ENCODE measurements around the gene RSPH1. TPM values are rescaled to one million over a fixed set of nuclear protein-coding genes. Genes with fewer than 3 reads are reported as not detected.

Gene RSPH1
- total and polyA plus RNA-seq, 2 of the 4 experiments (the other 2 are of a cell fraction), result not detected

GRCh38 chr21:42526379-42526727 is 30.3 kb upstream of the RSPH1 start:
- H4K8ac ChIP-seq (ENCODE audit: low read depth in 2 of 2, low read length in 2 of 2), result no peak overlapping the region
- H4K91ac ChIP-seq (ENCODE audit: insufficient read depth, low read depth, low read length), result no peak overlapping the region
- intact Hi-C loops (cut with micrococcal nuclease) (no loop called here), in situ Hi-C loops (cut with MboI; ENCODE audit: low sequenced_read_pairs) (no loop called here), dilution Hi-C loops (cut with HindIII; ENCODE audit: low sequenced_read_pairs, unreplicated experiment) (no loop called here)
- H3K23ac ChIP-seq (ENCODE audit: low read depth, low read length), result no peak overlapping the region
- POLR2A ChIA-PET (ENCODE audit: unreplicated experiment), result no interaction called here
- no peak overlapping the region for H2BK5ac ChIP-seq (ENCODE audit: low read depth, low read length, poor library complexity, severe bottlenecking)
- H3K18ac ChIP-seq (ENCODE audit: low read depth, low read length), result no peak overlapping the region
- no peak for ATAC-seq (ENCODE audit: low read depth)
- H3K9me3 ChIP-seq (ENCODE audit: control insufficient read depth, insufficient read depth, low read length), result no peaks in the 10 kb centered on the region
- no peak overlapping the region for H3K4me3 ChIP-seq (ENCODE audit: insufficient read depth, low read depth, low read length)
- no peak overlapping the region for H2AK5ac ChIP-seq (ENCODE audit: low read depth, low read length)
- no peak overlapping the region for H3K14ac ChIP-seq (replicated peaks; ENCODE audit: low read depth, low read length)
- H3K9me1 ChIP-seq (ENCODE audit: insufficient read depth, low read length), result no peaks in the 10 kb centered on the region
- H4K20me1 ChIP-seq (ENCODE audit: insufficient read depth, low read length), result no peaks in the 10 kb centered on the region; the same call in 1 of the 2 replicates
- H3K9ac ChIP-seq (ENCODE audit: low read depth, low read length), result no peak overlapping the region
- H3K4me2 ChIP-seq (ENCODE audit: low read depth, low read length), result no peak overlapping the region
- no TSS peak for BruUV-seq (replicated peaks)
- no peak overlapping the region for H2BK120ac ChIP-seq (ENCODE audit: low read depth, low read length)
- H2BK20ac ChIP-seq (ENCODE audit: low read depth, low read length), result no peak overlapping the region
- H3K27me3 ChIP-seq (ENCODE audit: control insufficient read depth, insufficient read depth, low read length), result peaks cover 14% of the 10 kb centered on the region; the same call in 1 of the 2 replicates
- no peak overlapping the region for H2AK9ac ChIP-seq (replicated peaks; ENCODE audit: low read depth, low read length, poor library complexity)
- H2AFZ ChIP-seq (replicated peaks; ENCODE audit: low read length, poor library complexity), result no peak overlapping the region
- no peaks in the 10 kb centered on the region for H3K36me3 ChIP-seq (ENCODE audit: control insufficient read depth, insufficient read depth, low read length)
- WGBS, 2 experiments (ENCODE audit: extremely low coverage in 2 of 2, insufficient read length in 1 of 2), result 19% methylated on average over 3 of the region's 9 CpGs; no CpG with 5 or more reads in 1 of the 2 experiments
- TF ChIP-seq USF2 (IDR thresholded peaks at IDR 0.05; ENCODE audit: low read depth, low read length) (no peak), MAZ (IDR thresholded peaks at IDR 0.05; ENCODE audit: borderline replicate concordance, low read depth, low read length) (no peak), FOS (IDR thresholded peaks at IDR 0.05; ENCODE audit: low read depth, low read length) (no peak), NFE2L2 (IDR thresholded peaks at IDR 0.05; ENCODE audit: low read depth, low read length) (no peak), BHLHE40 (IDR thresholded peaks at IDR 0.05; ENCODE audit: low read depth, low read length) (no peak), RFX5 (IDR thresholded peaks at IDR 0.05; ENCODE audit: low read depth, low read length) (no peak), MXI1 (IDR thresholded peaks at IDR 0.05; ENCODE audit: borderline replicate concordance, low read depth, low read length) (no peak), CTCF (conservative IDR thresholded peaks at IDR 0.05; ENCODE audit: low read depth, low read length) (no peak), MAFK (IDR thresholded peaks at IDR 0.05; ENCODE audit: low read depth, low read length) (no peak), SMC3 (IDR thresholded peaks at IDR 0.05; ENCODE audit: low read depth, low read length) (no peak), POLR2A (IDR thresholded peaks at IDR 0.05; ENCODE audit: low read depth, low read length) (no peak), CEBPB (IDR thresholded peaks at IDR 0.05; ENCODE audit: low read depth, low read length) (no peak), CHD1 (IDR thresholded peaks at IDR 0.05; ENCODE audit: low read depth, low read length) (no peak), RCOR1 (IDR thresholded peaks at IDR 0.05; ENCODE audit: insufficient replicate concordance, low read length) (no peak), ELK1 (IDR thresholded peaks at IDR 0.05; ENCODE audit: borderline replicate concordance, low read depth, low read length) (no peak), RAD21 (IDR thresholded peaks at IDR 0.05; ENCODE audit: low read length) (no peak)
- DNase-seq, result no peak
- H2BK15ac ChIP-seq (ENCODE audit: low read depth, low read length), result no peak overlapping the region
- no peak overlapping the region for H3K4ac ChIP-seq (ENCODE audit: low read depth, low read length)
- CTCF ChIA-PET, result no interaction called here
- H3K56ac ChIP-seq (ENCODE audit: extremely low read depth, insufficient read depth, low read length), result no peak overlapping the region
- peaks cover 5% of the 10 kb centered on the region; the same call in 1 of the 2 replicates for H3K4me1 ChIP-seq (ENCODE audit: control insufficient read depth, insufficient read depth, low read length)
- no peak overlapping the region for H4K5ac ChIP-seq (ENCODE audit: low read depth, low read length)
- H3K27ac ChIP-seq (ENCODE audit: insufficient read depth, low read length), result no peak overlapping the region
- H3K79me1 ChIP-seq (ENCODE audit: low read depth in 1 of 2, low read length in 2 of 2), result no peaks in the 10 kb centered on the region

Measured in IMR-90 (cell line).